Neural cell (in vitro differentiated cells): ENCODE results near the gene GUSB. TPM values are rescaled to one million over a fixed set of nuclear protein-coding genes. Genes with fewer than 3 reads are reported as not detected.

Experiments used
- H2AFZ ChIP-seq: fragments of 200-600, 300-800 bp; sonication (generic), shearing (Covaris generic); 2 replicates; pipeline ENCODE4 v1.6.0; 2014; ENCODE audit warnings: low read depth, mild to moderate bottlenecking, antibody characterized with exemption, low read length, moderate library complexity
- H3F3A ChIP-seq: fragments of 200-600 bp; shearing (Covaris generic); 2 replicates; pipeline ENCODE4 v1.6.1; 2016; ENCODE audit warnings: mild to moderate bottlenecking, moderate library complexity, mixed read lengths, antibody characterized with exemption, low read length; ENCODE audit not compliant: insufficient read depth, poor library complexity, severe bottlenecking
- H3K27ac ChIP-seq: fragments of 200-600, 300-800 bp; sonication (generic), shearing (Covaris generic); 2 replicates; pipeline ENCODE4 v1.5.1; 2014; ENCODE audit warnings: mild to moderate bottlenecking, low read length, moderate library complexity
- H3K27me3 ChIP-seq: fragments of 300-800, 200-600 bp; sonication (generic), shearing (Covaris generic); 2 replicates; pipeline ENCODE4 v1.6.0; 2014; ENCODE audit warnings: mild to moderate bottlenecking, low read depth, low read length, moderate library complexity; ENCODE audit not compliant: insufficient read depth
- H3K36me3 ChIP-seq: fragments of 300-800, 200-600 bp; sonication (generic), shearing (Covaris generic); 2 replicates; pipeline ENCODE4 v1.5.1; 2014; ENCODE audit warnings: mild to moderate bottlenecking, antibody characterized with exemption, low read length, moderate library complexity; ENCODE audit not compliant: insufficient read depth
- H3K4me2 ChIP-seq: fragments of 300-800, 200-600 bp; sonication (generic), shearing (Covaris generic); 2 replicates; pipeline ENCODE4 v1.6.0; 2014; ENCODE audit warnings: mild to moderate bottlenecking, low read length
- H3K4me3 ChIP-seq: fragments of 300-800, 200-600 bp; sonication (generic), shearing (Covaris generic); 2 replicates; pipeline ENCODE4 v1.5.1; 2014; ENCODE audit warnings: mild to moderate bottlenecking, low read length, moderate library complexity
- H3K79me2 ChIP-seq: fragments of 200-600 bp; shearing (Covaris generic); replicated peaks from 2 replicates; pipeline ENCODE4 v1.6.0; 2014; ENCODE audit warnings: mild to moderate bottlenecking, low read length, moderate library complexity; ENCODE audit not compliant: insufficient read depth
- H3K9ac ChIP-seq: fragments of 300-800, 200-600 bp; sonication (generic), shearing (Covaris generic); 2 replicates; pipeline ENCODE4 v1.6.1; 2016; ENCODE audit warnings: mild to moderate bottlenecking, low read length, mixed read lengths
- H3K9me2 ChIP-seq: fragments of 200-600 bp; shearing (Covaris generic); 2 replicates; pipeline ENCODE4 v1.6.1; 2016; ENCODE audit warnings: mild to moderate bottlenecking, low read length, mixed read lengths; ENCODE audit not compliant: insufficient read depth
- H3K9me3 ChIP-seq: fragments of 200-600, 300-800 bp; sonication (generic), shearing (Covaris generic); 2 replicates; pipeline ENCODE4 v1.6.1; 2016; ENCODE audit warnings: mild to moderate bottlenecking, mixed run types, low read length, moderate library complexity, mixed read lengths
- H4K20me1 ChIP-seq: fragments of 200-600 bp; shearing (Covaris generic); 2 replicates; pipeline ENCODE4 v1.6.1; 2016; ENCODE audit warnings: mild to moderate bottlenecking, mixed run types; ENCODE audit not compliant: insufficient read depth
- EP300 ChIP-seq: fragments of 450-650 bp; conservative IDR thresholded peaks from 2 replicates; pipeline ENCODE4 v1.6.1; 2014; ENCODE audit warnings: antibody characterized with exemption, mild to moderate bottlenecking, moderate library complexity; ENCODE audit not compliant: poor library complexity, severe bottlenecking
- EZH2 ChIP-seq: fragments of 200-600, 300-800 bp; shearing (Covaris generic), sonication (generic); IDR thresholded peaks from 2 replicates; pipeline ENCODE4 v1.6.1; 2014; ENCODE audit warnings: antibody characterized with exemption, low read length, borderline replicate concordance, mild to moderate bottlenecking; ENCODE audit not compliant: insufficient read depth, poor library complexity, severe bottlenecking
- MXI1 ChIP-seq: fragments of 450-650 bp; conservative IDR thresholded peaks from 2 replicates; pipeline ENCODE4 v1.6.1; 2014; ENCODE audit warnings: antibody characterized with exemption, mild to moderate bottlenecking; ENCODE audit not compliant: poor library complexity, severe bottlenecking
- POLR2AphosphoS5 ChIP-seq: IDR thresholded peaks from 2 replicates; pipeline ENCODE4 v1.6.1; 2012
- RAD21 ChIP-seq: fragments of 450-650 bp; conservative IDR thresholded peaks from 2 replicates; pipeline ENCODE4 v1.6.1; 2014; ENCODE audit warnings: antibody characterized with exemption, mild to moderate bottlenecking, moderate library complexity
- SMC3 ChIP-seq: fragments of 450-650 bp; conservative IDR thresholded peaks from 2 replicates; pipeline ENCODE4 v1.6.1; 2014; ENCODE audit warnings: antibody characterized with exemption, mild to moderate bottlenecking, moderate library complexity; ENCODE audit not compliant: poor library complexity
- TAF1 ChIP-seq: IDR thresholded peaks from 2 replicates; pipeline ENCODE4 v1.6.1; 2012; ENCODE audit warnings: low read depth
- polyA plus RNA-seq: library from polyadenylated mRNA; depleted of rRNA; stranded (reverse); fragments of >200 nt; gene quantifications from 2 replicates; pipeline ENCODE4 v1.2.3, GENCODE V29; 2014
- TF ChIP-seq, protein P1 (sequence below): fragments of 450-650 bp; IDR thresholded peaks from 2 replicates; pipeline ENCODE4 v1.5.1; 2014; ENCODE audit warnings: antibody characterized with exemption, mild to moderate bottlenecking, moderate library complexity; ENCODE audit not compliant: poor library complexity, severe bottlenecking
- TF ChIP-seq, protein P2 (sequence below): IDR thresholded peaks from 2 replicates; pipeline ENCODE4 v1.6.1; 2012; ENCODE audit warnings: borderline replicate concordance

The GUSB gene
- polyA plus RNA-seq, 1 donor from 2014 or later: 50.3 TPM

DNA sequence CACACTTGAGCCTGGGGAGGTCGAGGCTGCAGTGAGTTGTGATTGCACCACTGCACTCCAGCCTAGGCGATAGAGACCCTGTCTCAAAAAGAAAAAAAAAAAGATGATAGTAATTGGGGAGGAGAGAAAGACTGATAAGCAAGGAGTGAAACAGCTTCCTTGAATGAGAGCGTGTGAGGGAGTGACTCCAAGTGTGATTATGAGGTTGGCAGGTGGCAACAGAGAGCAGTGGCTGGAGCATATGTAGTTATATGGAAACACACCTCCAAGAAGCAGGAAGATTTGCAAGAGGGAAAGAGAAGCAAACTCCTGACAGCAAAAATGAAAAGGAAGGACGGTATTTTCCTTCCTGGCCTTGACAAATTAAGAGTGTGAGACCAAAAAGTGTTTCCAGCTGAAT, 58.7 kb downstream of the GUSB start:
- Histone ChIP-seq H3K9me3 (no peaks in the 10 kb centered on the region), H2AFZ (no peak overlapping the region), H4K20me1 (no peaks in the 10 kb centered on the region), H3K4me3 (no peak overlapping the region), H3F3A (no peaks in the 10 kb centered on the region), H3K9me2 (no peaks in the 10 kb centered on the region), H3K9ac (no peak overlapping the region), H3K27ac (no peak overlapping the region), H3K4me2 (no peak overlapping the region), H3K36me3 (no peaks in the 10 kb centered on the region), H3K79me2 (no peaks in the 10 kb centered on the region), H3K27me3 (no peaks in the 10 kb centered on the region)
- TF ChIP-seq SMC3 (no peak), POLR2AphosphoS5 (no peak), EZH2 (no peak), RAD21 (no peak), MXI1 (no peak), EP300 (no peak), TAF1 (no peak)
- TF ChIP-seq, protein P1, sequence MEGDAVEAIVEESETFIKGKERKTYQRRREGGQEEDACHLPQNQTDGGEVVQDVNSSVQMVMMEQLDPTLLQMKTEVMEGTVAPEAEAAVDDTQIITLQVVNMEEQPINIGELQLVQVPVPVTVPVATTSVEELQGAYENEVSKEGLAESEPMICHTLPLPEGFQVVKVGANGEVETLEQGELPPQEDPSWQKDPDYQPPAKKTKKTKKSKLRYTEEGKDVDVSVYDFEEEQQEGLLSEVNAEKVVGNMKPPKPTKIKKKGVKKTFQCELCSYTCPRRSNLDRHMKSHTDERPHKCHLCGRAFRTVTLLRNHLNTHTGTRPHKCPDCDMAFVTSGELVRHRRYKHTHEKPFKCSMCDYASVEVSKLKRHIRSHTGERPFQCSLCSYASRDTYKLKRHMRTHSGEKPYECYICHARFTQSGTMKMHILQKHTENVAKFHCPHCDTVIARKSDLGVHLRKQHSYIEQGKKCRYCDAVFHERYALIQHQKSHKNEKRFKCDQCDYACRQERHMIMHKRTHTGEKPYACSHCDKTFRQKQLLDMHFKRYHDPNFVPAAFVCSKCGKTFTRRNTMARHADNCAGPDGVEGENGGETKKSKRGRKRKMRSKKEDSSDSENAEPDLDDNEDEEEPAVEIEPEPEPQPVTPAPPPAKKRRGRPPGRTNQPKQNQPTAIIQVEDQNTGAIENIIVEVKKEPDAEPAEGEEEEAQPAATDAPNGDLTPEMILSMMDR: no peak
- TF ChIP-seq, protein P2, sequence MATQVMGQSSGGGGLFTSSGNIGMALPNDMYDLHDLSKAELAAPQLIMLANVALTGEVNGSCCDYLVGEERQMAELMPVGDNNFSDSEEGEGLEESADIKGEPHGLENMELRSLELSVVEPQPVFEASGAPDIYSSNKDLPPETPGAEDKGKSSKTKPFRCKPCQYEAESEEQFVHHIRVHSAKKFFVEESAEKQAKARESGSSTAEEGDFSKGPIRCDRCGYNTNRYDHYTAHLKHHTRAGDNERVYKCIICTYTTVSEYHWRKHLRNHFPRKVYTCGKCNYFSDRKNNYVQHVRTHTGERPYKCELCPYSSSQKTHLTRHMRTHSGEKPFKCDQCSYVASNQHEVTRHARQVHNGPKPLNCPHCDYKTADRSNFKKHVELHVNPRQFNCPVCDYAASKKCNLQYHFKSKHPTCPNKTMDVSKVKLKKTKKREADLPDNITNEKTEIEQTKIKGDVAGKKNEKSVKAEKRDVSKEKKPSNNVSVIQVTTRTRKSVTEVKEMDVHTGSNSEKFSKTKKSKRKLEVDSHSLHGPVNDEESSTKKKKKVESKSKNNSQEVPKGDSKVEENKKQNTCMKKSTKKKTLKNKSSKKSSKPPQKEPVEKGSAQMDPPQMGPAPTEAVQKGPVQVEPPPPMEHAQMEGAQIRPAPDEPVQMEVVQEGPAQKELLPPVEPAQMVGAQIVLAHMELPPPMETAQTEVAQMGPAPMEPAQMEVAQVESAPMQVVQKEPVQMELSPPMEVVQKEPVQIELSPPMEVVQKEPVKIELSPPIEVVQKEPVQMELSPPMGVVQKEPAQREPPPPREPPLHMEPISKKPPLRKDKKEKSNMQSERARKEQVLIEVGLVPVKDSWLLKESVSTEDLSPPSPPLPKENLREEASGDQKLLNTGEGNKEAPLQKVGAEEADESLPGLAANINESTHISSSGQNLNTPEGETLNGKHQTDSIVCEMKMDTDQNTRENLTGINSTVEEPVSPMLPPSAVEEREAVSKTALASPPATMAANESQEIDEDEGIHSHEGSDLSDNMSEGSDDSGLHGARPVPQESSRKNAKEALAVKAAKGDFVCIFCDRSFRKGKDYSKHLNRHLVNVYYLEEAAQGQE: no peak

DNA sequence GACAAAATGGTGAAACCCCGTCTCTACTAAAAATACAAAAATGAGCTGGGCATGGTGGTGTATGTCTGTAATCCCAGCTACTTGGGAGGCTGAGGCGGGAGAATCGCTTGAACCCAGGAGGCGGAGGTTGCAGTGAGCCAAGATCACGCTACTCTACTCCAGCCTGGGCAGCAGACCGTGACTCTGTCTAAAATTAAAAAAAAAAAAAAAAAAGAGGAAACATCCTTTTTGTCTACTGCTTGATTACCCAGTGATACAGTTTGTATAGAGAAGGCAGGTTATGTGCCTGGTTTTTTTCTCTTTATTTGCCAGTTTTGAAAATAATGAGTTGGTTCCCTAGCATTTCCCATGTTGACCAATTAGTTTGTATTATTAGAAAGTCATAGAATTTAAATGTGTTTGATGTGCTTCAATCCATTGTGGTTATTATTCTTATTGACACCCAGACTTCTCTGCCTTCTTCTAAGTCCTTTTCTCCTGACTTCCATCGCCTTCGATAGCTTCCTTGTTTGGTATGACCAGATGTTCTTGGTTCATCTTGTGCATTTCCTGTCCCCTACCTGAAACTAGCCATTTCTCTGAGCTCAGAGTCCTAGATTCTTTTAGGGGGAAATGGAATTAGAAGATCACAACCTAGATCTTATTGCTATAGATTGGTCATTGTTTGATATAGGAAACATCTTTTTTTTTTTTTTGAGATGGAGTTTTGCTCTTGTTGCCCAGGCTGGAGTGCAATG, 65.9 kb downstream of the GUSB start:
- no peak overlapping the region for H3K27ac ChIP-seq
- no peaks in the 10 kb centered on the region for H4K20me1 ChIP-seq
- no peak overlapping the region for H3K9ac ChIP-seq
- TF ChIP-seq EP300 (no peak), SMC3 (no peak), RAD21 (no peak), EZH2 (no peak), POLR2AphosphoS5 (no peak), MXI1 (no peak), TAF1 (no peak)
- TF ChIP-seq, protein P1: no peak
- TF ChIP-seq, protein P2: no peak
- H2AFZ ChIP-seq: no peak overlapping the region
- no peaks in the 10 kb centered on the region for H3K9me3 ChIP-seq
- H3K9me2 ChIP-seq: no peaks in the 10 kb centered on the region
- no peak overlapping the region for H3K4me2 ChIP-seq
- no peaks in the 10 kb centered on the region for H3K27me3 ChIP-seq
- no peak overlapping the region for H3K4me3 ChIP-seq
- no peaks in the 10 kb centered on the region for H3K36me3 ChIP-seq
- H3K79me2 ChIP-seq: peaks cover 4% of the 10 kb centered on the region
- H3F3A ChIP-seq: no peaks in the 10 kb centered on the region
